Measurements from ENCODE around the gene SLC7A6. TPM values are rescaled to one million over a fixed set of nuclear protein-coding genes. Genes with fewer than 3 reads are reported as not detected.

The SLC7A6 gene
- total RNA-seq, 1 experiment from 2014 or later: 28.5 TPM

GRCh38 chr16:68310774-68311511 is 46.6 kb downstream of the SLC7A6 start, which contains the start of the genes PRMT7 and SLC7A6OS:
Gene PRMT7 (plus strand): TSS chr16:68311019. CDS start chr16:68315980, 4,961 bp downstream.
Gene SLC7A6OS (minus strand): TSS chr16:68310946. CDS start chr16:68310926, 20 bp downstream.
- Histone ChIP-seq H2AFZ (ENCODE audit: low read depth, low read length, poor library complexity, severe bottlenecking) (peak within 1 kb of the TSS; percentile 47), H3K9ac (ENCODE audit: low read length) (peak within 1 kb of the TSS; percentile 84), H3K36me3 (ENCODE audit: control insufficient read depth in 1 of 2, insufficient read depth in 2 of 2, low read length in 2 of 2) (peaks cover 14 to 17% of the 10 kb centered on the region in 2 experiments; a peak in 2 of 4 replicates), H3K9me3 (ENCODE audit: control insufficient read depth in 1 of 2, insufficient read depth in 1 of 2, low read depth in 1 of 2, low read length in 2 of 2) (no peaks in the 10 kb centered on the region), H4K20me1 (ENCODE audit: insufficient read depth) (no peaks in the 10 kb centered on the region), H3K4me1 (ENCODE audit: control insufficient read depth in 1 of 2, insufficient read depth in 2 of 2, low read length in 2 of 2) (peaks cover 7 to 17% of the 10 kb centered on the region in 2 experiments; a peak in 3 of 4 replicates), H3K4me2 (ENCODE audit: low read length) (peak within 1 kb of the TSS; percentile 88), H3K27me3 (ENCODE audit: insufficient read depth, low read length) (no peaks in the 10 kb centered on the region), H3K27ac (ENCODE audit: low read depth, low read length) (peak within 1 kb of the TSS; percentile 70), H3K9me2 (ENCODE audit: insufficient read depth) (no peaks in the 10 kb centered on the region), H3K79me2 (ENCODE audit: insufficient read depth, low read length) (peaks cover 89% of the 10 kb centered on the region), H3K4me3 (replicated peaks in 1 of 2; ENCODE audit: low read depth in 1 of 2, low read length in 2 of 2) (peak within 1 kb of the TSS; percentile 96 to 97)
- TF ChIP-seq EGR1 (IDR thresholded peaks at IDR 0.05; ENCODE audit: low read depth): 0 out of 2 replicates have a peak, but pooled peaks have one; percentile 11
- peak; percentile 86 for TF ChIP-seq ZFX (IDR thresholded peaks at IDR 0.05)
- peak; percentile 94 for TF ChIP-seq YY1 (IDR thresholded peaks at IDR 0.05; ENCODE audit: extremely low read depth, insufficient replicate concordance, low read depth, low read length)
- no peak for TF ChIP-seq ZBTB33 (IDR thresholded peaks at IDR 0.05; ENCODE audit: extremely low read depth, insufficient replicate concordance, low read length)
- 0 out of 2 replicates have a peak, but pooled peaks have one; percentile 12 for TF ChIP-seq CBX3 (IDR thresholded peaks at IDR 0.05; ENCODE audit: low read depth)
- peak; percentile 90 for TF ChIP-seq SIN3A (IDR thresholded peaks at IDR 0.05; ENCODE audit: low read depth)
- no peak for TF ChIP-seq REST (IDR thresholded peaks at IDR 0.05; ENCODE audit: low read depth)
- TF ChIP-seq RAD21 (IDR thresholded peaks at IDR 0.05; ENCODE audit: low read depth): no peak
- TF ChIP-seq ZNF274 (IDR thresholded peaks at IDR 0.05; ENCODE audit: low read depth, low read length): no peak
- TF ChIP-seq CTCF (IDR thresholded peaks at IDR 0.05 in 2 of 3, conservative IDR thresholded peaks at IDR 0.05 in 1 of 3; ENCODE audit: borderline replicate concordance in 1 of 3, insufficient read depth in 1 of 3, low read depth in 2 of 3, low read length in 2 of 3): no peak
- TF ChIP-seq TCF7L2 (IDR thresholded peaks at IDR 0.05; ENCODE audit: borderline replicate concordance, extremely low read depth, insufficient read depth, insufficient read length): no peak
- TF ChIP-seq MAX (IDR thresholded peaks at IDR 0.05): peak; percentile 93
- peak; percentile 89 for TF ChIP-seq POLR2A (IDR thresholded peaks at IDR 0.05; ENCODE audit: borderline replicate concordance, extremely low read depth, insufficient read depth, insufficient read length)
- TF ChIP-seq ELF1 (IDR thresholded peaks at IDR 0.05; ENCODE audit: borderline replicate concordance, low read depth): peak; percentile 76
- TF ChIP-seq POLR2AphosphoS5 (IDR thresholded peaks at IDR 0.05; ENCODE audit: low read depth, low read length): peak; percentile 94
- peak; percentile 56 for TF ChIP-seq SP1 (IDR thresholded peaks at IDR 0.05; ENCODE audit: low read depth)
- CTCF ChIA-PET: interaction anchor here (0.7 to 1.4 kb wide), 7 partner anchors 16 to 427 kb away, joined by 3 to 5 read pairs (median 4); partner anchors contain the start of gene SLC7A6
- RAD21 ChIA-PET (ENCODE audit: low non-redundant PET in 1 of 2, low total read pairs in 2 of 2, uncharacterized antibody in 2 of 2, unreplicated experiment in 2 of 2): interaction anchor here (0.6 to 1.0 kb wide), 3 partner anchors 47 to 226 kb away, joined by 3 to 5 read pairs (median 4); partner anchors contain the start of genes NFATC3 (in 1 of the 2) and SLC7A6 (in 1 of the 2)
- BruUV-seq (replicated peaks): TSS peak; percentile 61
- ATAC-seq (peak; percentile 97), DNase-seq (ENCODE audit: low read depth, low spot score) (peak; percentile 74)
- intact Hi-C loops (cut with micrococcal nuclease): loop anchor here (2.0 to 5.0 kb wide), 2 partner anchors 44 to 76 kb away; no protein-coding TSS in a partner anchor
- POLR2A ChIA-PET: interaction anchor here (0.8 to 1.4 kb wide), 4 partner anchors 8 to 47 kb away, joined by 4 to 6 read pairs (median 4); partner anchors contain the start of gene SLC7A6

Data from HCT116 (cell line).